GM19043 (cell line): ENCODE results near the gene CORIN.

Experiments used
- ATAC-seq: cut with Tn5 transposase; IDR thresholded peaks from one replicate; pipeline ENCODE4 v1.9.1; 2021; ENCODE audit warnings: low read depth; ENCODE audit not compliant: unreplicated experiment

The CORIN gene

GRCh38 chr4:47837094-47837907 lies 566 bp downstream of the CORIN start:
- ATAC-seq = peak; percentile 73

GRCh38 chr4:47836641-47837093 lies 1.2 kb downstream of the CORIN start:
- ATAC-seq = peak; percentile 67

GRCh38 chr4:47835494-47835893 lies 2.4 kb downstream of the CORIN start:
- ATAC-seq = no peak

GRCh38 chr4:47831026-47831679 lies 6.7 kb downstream of the CORIN start:
- ATAC-seq = no peak

- ATAC-seq = no peak
Observed at GRCh38 chr4:47830265-47831025, 7.4 kb downstream of the CORIN start.

GRCh38 chr4:47829438-47829837 lies 8.4 kb downstream of the CORIN start:
- no peak for ATAC-seq

GRCh38 chr4:47827343-47828047 lies 10.4 kb downstream of the CORIN start:
- ATAC-seq = no peak

GRCh38 chr4:47824840-47825239 lies 13.0 kb downstream of the CORIN start:
- no peak for ATAC-seq

GRCh38 chr4:47819178-47819577 lies 18.7 kb downstream of the CORIN start:
- ATAC-seq = no peak

- no peak for ATAC-seq
Observed at GRCh38 chr4:47817275-47817674, 20.6 kb downstream of the CORIN start.

- ATAC-seq = no peak
Observed at GRCh38 chr4:47816748-47817147, 21.1 kb downstream of the CORIN start.

- ATAC-seq = no peak
Observed at GRCh38 chr4:47814618-47815295, 23.1 kb downstream of the CORIN start.

- ATAC-seq = no peak
Observed at GRCh38 chr4:47809654-47810203, 28.1 kb downstream of the CORIN start.

- ATAC-seq = no peak
Observed at GRCh38 chr4:47804598-47804997, 33.3 kb downstream of the CORIN start.

GRCh38 chr4:47801481-47802002 lies 36.3 kb downstream of the CORIN start:
- no peak for ATAC-seq

- ATAC-seq = no peak
Observed at GRCh38 chr4:47798165-47798564, 39.7 kb downstream of the CORIN start.

GRCh38 chr4:47791965-47792364 lies 45.9 kb downstream of the CORIN start:
- ATAC-seq = no peak

GRCh38 chr4:47790105-47790504 lies 47.8 kb downstream of the CORIN start:
- no peak for ATAC-seq

- no peak for ATAC-seq
Observed at GRCh38 chr4:47788126-47788525, 49.7 kb downstream of the CORIN start.

GRCh38 chr4:47786958-47787370 lies 50.9 kb downstream of the CORIN start:
- ATAC-seq = peak; percentile 66
